ES-I3 (cell line): ENCODE data around the gene LCE1D.

Experiments used
- H3K36me3 ChIP-seq: 2 replicates; pipeline ENCODE4 v1.6.1; 2013; ENCODE audit warnings: mild to moderate bottlenecking, low read length, control low read depth, moderate library complexity; ENCODE audit not compliant: insufficient read depth
- H3K4me1 ChIP-seq: 2 replicates; pipeline ENCODE4 v1.6.1; 2013; ENCODE audit warnings: mild to moderate bottlenecking, control low read depth, low read length; ENCODE audit not compliant: insufficient read depth
- H3K9ac ChIP-seq: 2 replicates; pipeline ENCODE4 v1.6.1; 2013; ENCODE audit warnings: low read depth, mild to moderate bottlenecking, low read length, moderate library complexity
- H3K9me3 ChIP-seq: 2 replicates; pipeline ENCODE4 v1.6.1; 2013; ENCODE audit warnings: mild to moderate bottlenecking, low read length, moderate library complexity; ENCODE audit not compliant: control insufficient read depth, insufficient read depth

Gene LCE1D

GRCh38 chr1:152796421-152796820, at the start of gene LCE1D:
LCE1D (plus strand) TSS chr1:152796721; CDS start chr1:152797795, 1,074 bp downstream.
- no peaks in the 10 kb centered on the region for H3K36me3 ChIP-seq
- no peaks in the 10 kb centered on the region for H3K4me1 ChIP-seq
- no peaks in the 10 kb centered on the region for H3K9me3 ChIP-seq
- no peak within 1 kb of the TSS for H3K9ac ChIP-seq

- Histone ChIP-seq H3K4me1 (no peaks in the 10 kb centered on the region), H3K36me3 (no peaks in the 10 kb centered on the region), H3K9ac (no peak overlapping the region), H3K9me3 (no peaks in the 10 kb centered on the region)
These were observed 48.7 kb upstream of the LCE1D start for GRCh38 chr1:152747831-152748230.

- no peak overlapping the region for H3K9ac ChIP-seq
- no peaks in the 10 kb centered on the region for H3K4me1 ChIP-seq
- no peaks in the 10 kb centered on the region for H3K36me3 ChIP-seq
- H3K9me3 ChIP-seq: no peaks in the 10 kb centered on the region
These were observed 44.3 kb upstream of the LCE1D start for GRCh38 chr1:152752225-152752624.

GRCh38 chr1:152753586-152753985, 42.9 kb upstream of the LCE1D start:
- Histone ChIP-seq H3K9me3 (no peaks in the 10 kb centered on the region), H3K36me3 (no peaks in the 10 kb centered on the region), H3K4me1 (no peaks in the 10 kb centered on the region), H3K9ac (no peak overlapping the region)

- Histone ChIP-seq H3K36me3 (no peaks in the 10 kb centered on the region), H3K4me1 (no peaks in the 10 kb centered on the region), H3K9me3 (no peaks in the 10 kb centered on the region), H3K9ac (no peak overlapping the region)
These were observed 39.6 kb upstream of the LCE1D start for GRCh38 chr1:152756872-152757271.

GRCh38 chr1:152757747-152758146, 38.8 kb upstream of the LCE1D start, which contains the start of gene KPRP:
KPRP (plus strand) TSS chr1:152758025; CDS start chr1:152759589, 1,564 bp downstream.
- Histone ChIP-seq H3K4me1 (no peaks in the 10 kb centered on the region), H3K9ac (no peak within 1 kb of the TSS), H3K9me3 (no peaks in the 10 kb centered on the region), H3K36me3 (no peaks in the 10 kb centered on the region)

- H3K9me3 ChIP-seq: no peaks in the 10 kb centered on the region
- no peaks in the 10 kb centered on the region for H3K36me3 ChIP-seq
- no peaks in the 10 kb centered on the region for H3K4me1 ChIP-seq
- no peak overlapping the region for H3K9ac ChIP-seq
These were observed 37.9 kb upstream of the LCE1D start for GRCh38 chr1:152758636-152759035.

GRCh38 chr1:152759453-152760173, 36.9 kb upstream of the LCE1D start:
- H3K9ac ChIP-seq: no peak overlapping the region
- H3K36me3 ChIP-seq: no peaks in the 10 kb centered on the region
- no peaks in the 10 kb centered on the region for H3K9me3 ChIP-seq
- H3K4me1 ChIP-seq: no peaks in the 10 kb centered on the region

- H3K9me3 ChIP-seq: no peaks in the 10 kb centered on the region
- no peaks in the 10 kb centered on the region for H3K36me3 ChIP-seq
- no peak overlapping the region for H3K9ac ChIP-seq
- no peaks in the 10 kb centered on the region for H3K4me1 ChIP-seq
These were observed 35.9 kb upstream of the LCE1D start for GRCh38 chr1:152760551-152761190.

GRCh38 chr1:152761609-152762213, 34.8 kb upstream of the LCE1D start:
- no peaks in the 10 kb centered on the region for H3K4me1 ChIP-seq
- H3K9me3 ChIP-seq: no peaks in the 10 kb centered on the region
- no peak overlapping the region for H3K9ac ChIP-seq

GRCh38 chr1:152768847-152769533, 27.5 kb upstream of the LCE1D start:
- Histone ChIP-seq H3K9me3 (no peaks in the 10 kb centered on the region), H3K9ac (no peak overlapping the region), H3K4me1 (no peaks in the 10 kb centered on the region), H3K36me3 (no peaks in the 10 kb centered on the region)

More at GRCh38 chr1:152761609-152762213, 34.8 kb upstream of the LCE1D start:
- no peaks in the 10 kb centered on the region for H3K36me3 ChIP-seq

GRCh38 chr1:152770411-152770810, 26.1 kb upstream of the LCE1D start:
- Histone ChIP-seq H3K36me3 (no peaks in the 10 kb centered on the region), H3K4me1 (no peaks in the 10 kb centered on the region), H3K9me3 (no peaks in the 10 kb centered on the region)

GRCh38 chr1:152774875-152775274, 21.6 kb upstream of the LCE1D start, which contains the start of gene LCE1F:
LCE1F (plus strand) TSS chr1:152775140; CDS start chr1:152776372, 1,232 bp downstream.
- no peaks in the 10 kb centered on the region for H3K4me1 ChIP-seq
- H3K36me3 ChIP-seq: no peaks in the 10 kb centered on the region
- no peak within 1 kb of the TSS for H3K9ac ChIP-seq
- H3K9me3 ChIP-seq: no peaks in the 10 kb centered on the region

More at GRCh38 chr1:152770411-152770810, 26.1 kb upstream of the LCE1D start:
- H3K9ac ChIP-seq: no peak overlapping the region

- no peaks in the 10 kb centered on the region for H3K36me3 ChIP-seq
- no peaks in the 10 kb centered on the region for H3K9me3 ChIP-seq
- no peaks in the 10 kb centered on the region for H3K4me1 ChIP-seq
These were observed 20.2 kb upstream of the LCE1D start for GRCh38 chr1:152776361-152776760.

More at GRCh38 chr1:152776361-152776760, 20.2 kb upstream of the LCE1D start:
- H3K9ac ChIP-seq: no peak overlapping the region
